GM12892 (cell line): ENCODE data around the gene ZCCHC8.

Experiments
- POLR2A ChIP-seq: IDR thresholded peaks from 2 replicates; pipeline ENCODE4 v1.6.1; 2011; ENCODE audit warnings: low read depth, low read length, control low read depth
- TAF1 ChIP-seq: IDR thresholded peaks from 2 replicates; pipeline ENCODE4 v1.6.1; 2011; ENCODE audit warnings: low read depth, mild to moderate bottlenecking, control low read depth, low read length, borderline replicate concordance

DNA sequence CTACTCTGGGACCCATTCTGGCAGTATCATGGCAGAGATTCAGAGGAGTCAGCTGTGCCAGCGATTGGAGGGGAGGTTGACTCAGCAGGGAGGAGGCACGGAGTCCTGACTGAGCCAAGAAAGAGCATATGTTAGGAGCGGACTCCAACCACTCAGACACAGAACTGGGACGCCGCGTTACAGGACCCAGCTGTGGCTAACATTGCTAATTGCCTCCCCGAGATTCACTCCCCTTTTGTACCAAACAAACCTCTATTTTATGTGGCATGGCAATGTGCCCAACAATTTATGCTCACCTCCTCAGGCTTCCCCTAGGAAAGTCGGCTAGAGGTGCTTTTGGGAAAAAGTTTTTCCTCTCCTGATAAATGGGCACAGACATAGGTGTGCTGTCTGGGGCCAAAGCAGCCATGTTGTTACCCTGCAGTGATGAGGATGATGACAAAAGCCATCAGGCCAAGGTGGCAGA is 63.0 kb downstream of the ZCCHC8 start:
- TF ChIP-seq TAF1 (no peak), POLR2A (no peak)
